ENCODE measurements around the gene IFITM5. TPM values are rescaled to one million over a fixed set of nuclear protein-coding genes. Genes with fewer than 3 reads are reported as not detected.

Gene IFITM5
- total RNA-seq, 1 donor from 2014 or later, result not detected

DNA sequence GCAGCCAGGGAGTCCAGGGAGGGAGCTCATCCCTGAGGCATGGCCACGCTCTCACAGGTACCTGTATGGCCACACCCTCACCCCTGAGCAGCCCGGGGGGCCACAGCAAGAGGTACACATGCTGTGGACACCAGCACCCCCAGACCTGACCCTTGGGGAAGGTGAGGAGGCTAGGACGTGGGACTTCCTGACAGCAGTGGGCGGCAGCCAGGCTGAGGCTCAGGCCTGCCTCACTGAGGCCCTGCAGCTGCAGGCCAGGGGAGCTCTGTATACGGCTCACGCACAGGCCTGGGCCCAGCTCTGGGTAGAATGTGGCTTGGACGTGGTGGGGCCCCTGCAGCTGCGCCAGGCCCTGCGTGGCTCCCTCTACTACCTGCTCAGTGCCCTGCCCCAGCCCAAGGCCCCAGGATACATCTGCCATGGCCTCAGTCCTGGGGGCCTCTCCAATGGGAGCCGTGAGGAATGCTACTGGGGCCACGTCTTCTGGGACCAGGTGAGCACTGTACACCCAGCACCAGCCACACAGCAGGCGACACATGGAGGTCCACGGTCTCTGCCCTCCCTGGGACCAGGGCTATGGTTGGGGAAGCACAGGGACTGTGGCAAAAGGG lies 8.6 kb downstream of the IFITM5 start:
- no peak for DNase-seq
- no peaks in the 10 kb centered on the region for H3K4me1 Mint-ChIP-seq (ENCODE audit: low read depth, unreplicated experiment)
- H3K9me3 Mint-ChIP-seq (ENCODE audit: unreplicated experiment), result peaks cover 5% of the 10 kb centered on the region
- H3K36me3 Mint-ChIP-seq (ENCODE audit: unreplicated experiment), result no peaks in the 10 kb centered on the region
- no peak overlapping the region for H3K4me3 Mint-ChIP-seq (ENCODE audit: unreplicated experiment)
- H3K27ac Mint-ChIP-seq (ENCODE audit: unreplicated experiment), result no peak overlapping the region
- TF ChIP-seq, protein P1, sequence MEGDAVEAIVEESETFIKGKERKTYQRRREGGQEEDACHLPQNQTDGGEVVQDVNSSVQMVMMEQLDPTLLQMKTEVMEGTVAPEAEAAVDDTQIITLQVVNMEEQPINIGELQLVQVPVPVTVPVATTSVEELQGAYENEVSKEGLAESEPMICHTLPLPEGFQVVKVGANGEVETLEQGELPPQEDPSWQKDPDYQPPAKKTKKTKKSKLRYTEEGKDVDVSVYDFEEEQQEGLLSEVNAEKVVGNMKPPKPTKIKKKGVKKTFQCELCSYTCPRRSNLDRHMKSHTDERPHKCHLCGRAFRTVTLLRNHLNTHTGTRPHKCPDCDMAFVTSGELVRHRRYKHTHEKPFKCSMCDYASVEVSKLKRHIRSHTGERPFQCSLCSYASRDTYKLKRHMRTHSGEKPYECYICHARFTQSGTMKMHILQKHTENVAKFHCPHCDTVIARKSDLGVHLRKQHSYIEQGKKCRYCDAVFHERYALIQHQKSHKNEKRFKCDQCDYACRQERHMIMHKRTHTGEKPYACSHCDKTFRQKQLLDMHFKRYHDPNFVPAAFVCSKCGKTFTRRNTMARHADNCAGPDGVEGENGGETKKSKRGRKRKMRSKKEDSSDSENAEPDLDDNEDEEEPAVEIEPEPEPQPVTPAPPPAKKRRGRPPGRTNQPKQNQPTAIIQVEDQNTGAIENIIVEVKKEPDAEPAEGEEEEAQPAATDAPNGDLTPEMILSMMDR (IDR thresholded peaks at IDR 0.05; ENCODE audit: partially characterized antibody, unreplicated experiment), result no peak
- peaks cover 11% of the 10 kb centered on the region for H3K27me3 Mint-ChIP-seq (ENCODE audit: unreplicated experiment)

- H3K27ac Mint-ChIP-seq (ENCODE audit: unreplicated experiment), result no peak overlapping the region
- no peaks in the 10 kb centered on the region for H3K36me3 Mint-ChIP-seq (ENCODE audit: unreplicated experiment)
- H3K4me3 Mint-ChIP-seq (ENCODE audit: unreplicated experiment), result no peak overlapping the region
- TF ChIP-seq, protein P1 (IDR thresholded peaks at IDR 0.05; ENCODE audit: partially characterized antibody, unreplicated experiment), result no peak
- H3K4me1 Mint-ChIP-seq (ENCODE audit: low read depth, unreplicated experiment), result no peaks in the 10 kb centered on the region
- H3K9me3 Mint-ChIP-seq (ENCODE audit: unreplicated experiment), result peaks cover 7% of the 10 kb centered on the region
- H3K27me3 Mint-ChIP-seq (ENCODE audit: unreplicated experiment), result peaks cover 11% of the 10 kb centered on the region
- no peak for DNase-seq
Observed at GRCh38 chr11:289712-290620, 9.4 kb downstream of the IFITM5 start.

DNA sequence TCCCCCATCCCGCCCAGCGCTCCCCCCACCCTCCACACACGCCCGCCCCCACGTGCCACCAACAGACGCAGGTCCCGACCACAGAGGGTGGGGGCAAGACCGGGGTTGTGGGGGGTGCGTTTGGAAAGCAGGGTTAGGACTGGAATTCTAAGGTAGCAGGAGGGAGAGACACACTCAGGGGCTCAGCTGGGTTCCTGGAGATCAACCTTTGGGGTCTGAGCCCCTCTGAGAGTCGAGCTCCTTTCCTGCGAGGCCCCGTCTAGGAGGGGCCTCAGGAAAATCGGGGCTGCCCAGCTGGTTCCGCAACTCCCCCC lies 10.0 kb downstream of the IFITM5 start:
- Mint-ChIP-seq H3K36me3 (ENCODE audit: unreplicated experiment) (no peaks in the 10 kb centered on the region), H3K4me1 (ENCODE audit: low read depth, unreplicated experiment) (no peaks in the 10 kb centered on the region), H3K4me3 (ENCODE audit: unreplicated experiment) (no peak overlapping the region), H3K27me3 (ENCODE audit: unreplicated experiment) (peaks cover 11% of the 10 kb centered on the region), H3K27ac (ENCODE audit: unreplicated experiment) (no peak overlapping the region), H3K9me3 (ENCODE audit: unreplicated experiment) (peaks cover 7% of the 10 kb centered on the region)
- TF ChIP-seq, protein P1 (IDR thresholded peaks at IDR 0.05; ENCODE audit: partially characterized antibody, unreplicated experiment), result no peak
- no peak for DNase-seq

DNA sequence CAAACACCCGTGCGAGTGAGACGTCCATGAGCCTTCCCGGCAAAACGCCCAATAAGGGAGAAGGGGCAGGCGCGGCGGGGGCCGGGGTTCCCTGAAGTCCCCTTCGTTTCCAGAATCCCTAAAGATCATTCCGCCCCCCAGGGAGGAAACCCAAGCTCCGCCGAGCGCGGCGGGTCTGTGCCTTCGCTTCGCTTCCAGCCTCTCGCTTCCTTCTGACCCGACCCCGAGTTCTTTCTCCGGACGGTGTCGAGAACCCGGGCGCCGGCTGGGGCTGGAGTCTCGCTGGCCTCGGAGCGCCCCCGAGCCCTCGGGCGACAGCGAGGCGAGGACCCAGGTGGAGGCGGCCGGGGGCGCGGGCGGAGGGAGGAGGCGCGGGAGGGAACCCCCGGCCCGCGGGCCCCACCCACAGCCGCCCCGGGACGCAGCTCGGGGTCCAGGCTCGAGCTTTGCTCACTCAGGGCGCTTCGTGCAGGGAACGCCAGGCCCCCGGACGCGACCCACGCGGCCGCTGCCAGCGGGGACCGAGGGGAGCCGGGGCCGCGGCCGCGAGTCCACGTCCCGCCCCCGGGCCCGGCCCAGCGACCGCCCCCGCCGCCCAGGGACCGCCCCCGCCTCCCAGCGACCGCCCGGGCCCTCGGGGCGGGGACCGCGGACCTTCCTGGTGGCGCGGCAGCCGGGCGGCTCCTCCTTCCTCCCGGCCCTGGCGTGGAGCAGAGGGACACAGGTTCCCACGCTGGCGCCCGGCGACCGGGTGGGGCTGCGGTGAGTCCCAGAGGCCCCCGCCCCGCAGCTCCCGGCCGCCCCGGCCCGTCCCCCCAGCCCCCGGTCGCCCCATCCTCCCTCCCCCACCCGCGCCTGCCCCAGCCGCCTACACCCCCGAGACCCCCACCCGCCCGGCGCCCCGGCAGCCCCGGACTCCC lies 10.6 kb downstream of the IFITM5 start, which contains the start of gene PGGHG:
PGGHG (plus strand) TSS at position 649 of the 920 bp plus-strand sequence. CDS start 691 bp downstream, outside the sequence.
- H3K27me3 Mint-ChIP-seq (ENCODE audit: unreplicated experiment), result peaks cover 11% of the 10 kb centered on the region
- H3K36me3 Mint-ChIP-seq (ENCODE audit: unreplicated experiment), result no peaks in the 10 kb centered on the region
- no peak within 1 kb of the TSS for H3K27ac Mint-ChIP-seq (ENCODE audit: unreplicated experiment)
- TF ChIP-seq, protein P1 (IDR thresholded peaks at IDR 0.05; ENCODE audit: partially characterized antibody, unreplicated experiment), result no peak
- no peaks in the 10 kb centered on the region for H3K4me1 Mint-ChIP-seq (ENCODE audit: low read depth, unreplicated experiment)
- DNase-seq, result peak; percentile 70
- peak within 1 kb of the TSS; percentile 77 for H3K4me3 Mint-ChIP-seq (ENCODE audit: unreplicated experiment)
- H3K9me3 Mint-ChIP-seq (ENCODE audit: unreplicated experiment), result peaks cover 8% of the 10 kb centered on the region
